Measurements from ENCODE around the gene TRIOBP.

- TF ChIP-seq ZBTB7A (tag by site-specific recombination; IDR thresholded peaks at IDR 0.05; ENCODE audit: low read depth) (no peak), CTCF (tag by site-specific recombination; IDR thresholded peaks at IDR 0.05) (no peak), ZNF785 (tag by site-specific recombination; IDR thresholded peaks at IDR 0.05) (no peak), KLF1 (tag by site-specific recombination; IDR thresholded peaks at IDR 0.05) (no peak), ZNF837 (tag by site-specific recombination; IDR thresholded peaks at IDR 0.05) (no peak), PRDM10 (tag by site-specific recombination; IDR thresholded peaks at IDR 0.05) (no peak), RBAK (tag by site-specific recombination; IDR thresholded peaks at IDR 0.05) (no peak), ZNF23 (tag by site-specific recombination; IDR thresholded peaks at IDR 0.05; ENCODE audit: borderline replicate concordance) (no peak), ZNF561 (tag by site-specific recombination; IDR thresholded peaks at IDR 0.05; ENCODE audit: borderline replicate concordance) (no peak), ZNF133 (tag by site-specific recombination; IDR thresholded peaks at IDR 0.05) (no peak)
- TF ChIP-seq, protein P1, sequence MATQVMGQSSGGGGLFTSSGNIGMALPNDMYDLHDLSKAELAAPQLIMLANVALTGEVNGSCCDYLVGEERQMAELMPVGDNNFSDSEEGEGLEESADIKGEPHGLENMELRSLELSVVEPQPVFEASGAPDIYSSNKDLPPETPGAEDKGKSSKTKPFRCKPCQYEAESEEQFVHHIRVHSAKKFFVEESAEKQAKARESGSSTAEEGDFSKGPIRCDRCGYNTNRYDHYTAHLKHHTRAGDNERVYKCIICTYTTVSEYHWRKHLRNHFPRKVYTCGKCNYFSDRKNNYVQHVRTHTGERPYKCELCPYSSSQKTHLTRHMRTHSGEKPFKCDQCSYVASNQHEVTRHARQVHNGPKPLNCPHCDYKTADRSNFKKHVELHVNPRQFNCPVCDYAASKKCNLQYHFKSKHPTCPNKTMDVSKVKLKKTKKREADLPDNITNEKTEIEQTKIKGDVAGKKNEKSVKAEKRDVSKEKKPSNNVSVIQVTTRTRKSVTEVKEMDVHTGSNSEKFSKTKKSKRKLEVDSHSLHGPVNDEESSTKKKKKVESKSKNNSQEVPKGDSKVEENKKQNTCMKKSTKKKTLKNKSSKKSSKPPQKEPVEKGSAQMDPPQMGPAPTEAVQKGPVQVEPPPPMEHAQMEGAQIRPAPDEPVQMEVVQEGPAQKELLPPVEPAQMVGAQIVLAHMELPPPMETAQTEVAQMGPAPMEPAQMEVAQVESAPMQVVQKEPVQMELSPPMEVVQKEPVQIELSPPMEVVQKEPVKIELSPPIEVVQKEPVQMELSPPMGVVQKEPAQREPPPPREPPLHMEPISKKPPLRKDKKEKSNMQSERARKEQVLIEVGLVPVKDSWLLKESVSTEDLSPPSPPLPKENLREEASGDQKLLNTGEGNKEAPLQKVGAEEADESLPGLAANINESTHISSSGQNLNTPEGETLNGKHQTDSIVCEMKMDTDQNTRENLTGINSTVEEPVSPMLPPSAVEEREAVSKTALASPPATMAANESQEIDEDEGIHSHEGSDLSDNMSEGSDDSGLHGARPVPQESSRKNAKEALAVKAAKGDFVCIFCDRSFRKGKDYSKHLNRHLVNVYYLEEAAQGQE (tag by site-specific recombination; IDR thresholded peaks at IDR 0.05): no peak
Observed at GRCh38 chr22:37748659-37749058, 51.8 kb downstream of the TRIOBP start.

Measured in HEK293 (cell line).